GM12892 (cell line): ENCODE measurements around the gene PMPCA.

Experiments used
- DNase-seq: peaks from one replicate; pipeline ENCODE4 v3.0.0; 2011; ENCODE audit not compliant: insufficient read length
- FAIRE-seq: peaks from 2 replicates; lab custom pipeline; 2011; peaks lifted over from hg19 to GRCh38; lab: Jason Lieb, UNC
- POLR2A ChIP-seq: IDR thresholded peaks from 2 replicates; pipeline ENCODE4 v1.6.1; 2011; ENCODE audit warnings: low read depth, low read length, control low read depth
- POLR2AphosphoS5 ChIP-seq: IDR thresholded peaks from 2 replicates; pipeline ENCODE4 v1.6.1; 2011; ENCODE audit warnings: low read depth, low read length, control low read depth
- TAF1 ChIP-seq: IDR thresholded peaks from 2 replicates; pipeline ENCODE4 v1.6.1; 2011; ENCODE audit warnings: low read depth, mild to moderate bottlenecking, control low read depth, low read length, borderline replicate concordance

The PMPCA gene

DNA sequence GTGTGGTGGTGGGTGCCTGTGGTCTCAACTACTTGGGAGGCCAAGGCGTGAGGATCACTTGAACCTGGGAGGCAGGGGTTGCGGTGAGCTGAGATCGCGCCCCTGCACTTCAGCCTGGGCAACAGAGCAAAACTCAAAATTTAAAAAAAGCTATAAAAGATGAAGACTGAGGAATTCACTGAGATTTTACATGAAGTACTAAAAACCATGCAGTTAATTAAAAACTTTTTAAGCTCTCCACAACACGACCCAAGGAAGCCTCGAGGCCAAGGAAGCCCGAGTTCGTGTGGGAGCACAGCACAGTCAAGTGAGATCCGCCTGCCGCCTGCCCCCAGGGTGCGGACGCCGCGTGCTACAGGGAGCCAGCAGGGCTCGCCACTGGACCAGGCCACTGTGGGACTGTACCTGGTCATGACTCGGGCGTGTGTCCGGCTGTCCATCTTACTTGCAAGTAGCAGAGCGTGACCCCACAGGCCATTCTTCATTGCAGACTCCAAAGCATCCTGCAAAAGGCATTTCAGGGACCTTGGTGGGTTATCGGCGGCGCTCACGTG lies 50.4 kb downstream of the PMPCA start:
- no peak for FAIRE-seq
- no peak for DNase-seq
- no peak for TF ChIP-seq TAF1
- no peak for TF ChIP-seq POLR2A
- TF ChIP-seq POLR2AphosphoS5, result no peak

GRCh38 chr9:136462664-136463063 lies 52.2 kb downstream of the PMPCA start:
- DNase-seq, result no peak
- TF ChIP-seq TAF1 (no peak), POLR2A (no peak), POLR2AphosphoS5 (no peak)
- no peak for FAIRE-seq

DNA sequence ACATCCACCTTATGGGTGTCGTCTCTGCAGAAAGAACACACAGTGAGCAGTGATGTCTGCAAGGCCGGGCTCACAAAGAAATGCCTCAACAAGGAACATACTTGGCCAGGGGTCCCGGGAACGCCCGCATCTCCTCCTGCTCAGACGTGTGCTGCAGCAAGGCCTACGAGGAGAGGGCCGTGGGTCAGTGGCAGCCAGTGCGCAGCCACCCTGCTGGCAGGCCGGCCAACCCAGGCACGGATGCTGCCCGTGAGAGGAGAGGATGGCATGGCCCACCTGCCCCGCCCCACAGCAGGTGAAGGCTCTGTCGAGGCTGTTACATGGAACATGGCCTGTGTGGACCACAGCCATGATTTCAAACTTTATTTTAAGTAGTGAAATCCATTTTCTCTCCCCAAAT lies 53.1 kb downstream of the PMPCA start:
- FAIRE-seq, result no peak
- no peak for DNase-seq
- no peak for TF ChIP-seq POLR2A
- no peak for TF ChIP-seq TAF1
- no peak for TF ChIP-seq POLR2AphosphoS5

DNA sequence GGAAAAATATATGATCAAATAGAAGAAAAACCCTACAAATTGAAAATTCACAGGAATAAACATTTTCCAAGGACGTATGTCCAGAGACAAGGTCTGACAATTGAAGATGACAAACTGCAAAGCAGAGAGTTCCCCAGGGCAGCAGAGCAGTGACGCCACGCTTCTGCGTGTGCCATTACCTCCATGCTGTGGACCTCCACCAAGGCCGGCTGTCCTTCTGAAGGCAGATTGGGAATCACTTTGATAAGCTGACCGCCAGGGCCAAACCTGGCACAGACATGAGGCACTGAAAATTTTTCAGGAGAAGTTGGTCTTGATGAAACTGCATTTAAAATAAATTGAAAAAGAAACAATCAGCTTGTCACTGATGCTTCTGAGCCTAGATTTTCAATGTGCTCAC lies 53.8 kb downstream of the PMPCA start:
- TF ChIP-seq TAF1, result no peak
- TF ChIP-seq POLR2AphosphoS5, result no peak
- no peak for TF ChIP-seq POLR2A
- FAIRE-seq, result no peak

GRCh38 chr9:136465500-136466154 lies 55.2 kb downstream of the PMPCA start:
- no peak for TF ChIP-seq POLR2AphosphoS5
- TF ChIP-seq POLR2A, result no peak
- no peak for TF ChIP-seq TAF1
- DNase-seq (no peak), FAIRE-seq (no peak)

More for the DNA sequence above, 53.8 kb downstream of the PMPCA start:
- no peak for DNase-seq

DNA sequence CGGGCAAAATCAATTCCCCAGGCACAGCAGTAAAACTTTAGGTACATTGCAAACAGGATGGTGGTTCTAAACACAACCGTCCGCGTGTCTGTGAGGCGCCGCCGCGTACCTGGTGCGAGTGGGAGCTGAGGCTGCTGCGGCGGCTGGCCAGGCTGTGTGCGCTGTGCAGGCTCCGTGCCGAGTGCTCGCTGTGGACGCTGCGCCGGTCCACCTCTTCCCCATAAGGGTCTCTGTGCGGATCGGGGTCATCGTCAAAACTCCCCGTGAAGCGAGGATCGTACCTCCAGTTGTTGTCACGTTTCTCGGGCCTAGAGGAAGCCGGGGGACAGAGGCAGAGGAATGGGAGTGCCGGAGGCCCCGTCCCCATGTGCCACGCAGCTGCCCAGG lies 55.7 kb downstream of the PMPCA start:
- TF ChIP-seq POLR2AphosphoS5, result no peak
- no peak for TF ChIP-seq POLR2A
- TF ChIP-seq TAF1, result no peak
- FAIRE-seq (no peak), DNase-seq (no peak)

- TF ChIP-seq POLR2A (no peak), POLR2AphosphoS5 (no peak), TAF1 (no peak)
- FAIRE-seq (no peak), DNase-seq (no peak)
Observed at GRCh38 chr9:136467766-136468165, 57.3 kb downstream of the PMPCA start.

- FAIRE-seq (no peak), DNase-seq (no peak)
- TF ChIP-seq POLR2AphosphoS5, result no peak
- TF ChIP-seq POLR2A, result no peak
- no peak for TF ChIP-seq TAF1
Observed at GRCh38 chr9:136470356-136470755, 59.9 kb downstream of the PMPCA start.

- TF ChIP-seq POLR2A (no peak), TAF1 (no peak), POLR2AphosphoS5 (no peak)
- FAIRE-seq (no peak), DNase-seq (no peak)
Observed at GRCh38 chr9:136470792-136471469, 60.5 kb downstream of the PMPCA start.

GRCh38 chr9:136471802-136472487 lies 61.5 kb downstream of the PMPCA start:
- FAIRE-seq (no peak), DNase-seq (no peak)
- TF ChIP-seq TAF1 (no peak), POLR2AphosphoS5 (no peak), POLR2A (no peak)

DNA sequence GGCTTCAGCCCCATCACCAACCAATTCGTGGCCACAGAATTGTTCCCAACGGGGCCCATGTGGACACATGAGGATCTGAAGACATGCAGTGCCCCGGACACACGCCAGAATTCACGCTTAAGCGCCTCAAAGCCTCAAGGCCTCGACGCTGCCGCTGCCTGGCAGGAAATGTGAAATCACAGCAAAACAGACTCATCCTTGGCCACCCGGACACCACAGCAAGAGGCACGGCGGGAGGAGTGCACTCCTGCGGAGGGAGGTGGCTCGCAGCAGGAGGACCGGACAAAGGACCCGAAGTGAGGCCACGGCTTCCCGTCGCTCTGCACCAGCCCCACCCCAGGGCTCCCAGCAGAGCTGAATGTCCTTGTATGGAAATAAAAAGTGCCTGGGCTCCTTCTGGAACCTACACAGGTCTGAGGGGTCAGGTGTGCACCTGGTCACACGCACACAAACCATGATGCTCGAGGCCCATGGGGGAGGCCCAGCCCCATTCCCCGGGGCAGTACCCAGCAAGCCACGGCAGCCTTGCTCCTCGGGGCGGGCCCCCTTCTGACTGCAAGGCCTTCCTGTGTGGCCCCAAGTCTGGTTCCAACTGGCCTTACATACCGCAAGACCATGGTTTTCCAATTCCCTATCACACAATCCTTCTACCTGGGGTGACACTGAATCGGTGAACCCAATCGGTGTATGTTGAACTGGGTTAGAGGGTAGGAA lies 62.3 kb downstream of the PMPCA start:
- no peak for TF ChIP-seq POLR2AphosphoS5
- no peak for DNase-seq
- FAIRE-seq, result no peak

DNA sequence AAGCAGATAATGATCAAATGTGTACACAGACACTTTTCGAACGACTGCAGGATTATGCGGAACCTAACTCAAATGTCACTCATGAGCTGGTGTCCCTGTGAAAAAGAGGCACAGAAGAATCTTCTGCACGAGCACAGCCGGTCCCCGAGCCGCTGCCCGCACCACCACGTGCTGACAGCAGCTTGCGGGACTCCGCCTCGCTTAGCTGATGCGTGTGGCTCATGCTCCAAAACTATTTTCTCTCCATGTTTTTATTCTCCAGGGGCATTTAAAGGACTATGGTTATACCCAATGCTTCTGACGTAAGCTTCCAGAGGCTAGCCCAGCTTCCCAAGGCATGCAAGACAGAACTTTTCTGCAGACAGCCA lies 62.9 kb downstream of the PMPCA start:
- no peak for DNase-seq
- TF ChIP-seq POLR2AphosphoS5 (no peak), POLR2A (no peak), TAF1 (no peak)
- FAIRE-seq, result no peak
